ENCODE measurements around the gene CATSPERE. TPM values are rescaled to one million over a fixed set of nuclear protein-coding genes. Genes with fewer than 3 reads are reported as not detected.

CATSPERE gene
- total and polyA plus RNA-seq, 9 of the 15 experiments (the other 6 are each of a cell fraction or from before 2014, with no cell fraction given), result 0.06 to 0.16 (median 0.09) TPM; not detected in 3

- TF ChIP-seq RERE (CRISPR knock-in tag; IDR thresholded peaks at IDR 0.05; ENCODE audit: borderline replicate concordance) (no peak), EZH2 (IDR thresholded peaks at IDR 0.05; ENCODE audit: borderline replicate concordance, low read depth, low read length) (no peak), FOXJ2 (tag; IDR thresholded peaks at IDR 0.05) (peak; percentile 43; the same call in 1 of the 2 replicates), ZNF124 (CRISPR knock-in tag; IDR thresholded peaks at IDR 0.05) (no peak), MBD2 (IDR thresholded peaks at IDR 0.05; ENCODE audit: borderline replicate concordance, low read depth) (peak; percentile 80), ZBTB8A (IDR thresholded peaks at IDR 0.05; ENCODE audit: partially characterized antibody) (no peak), BCOR (IDR thresholded peaks at IDR 0.05) (no peak), ZEB2 (IDR thresholded peaks at IDR 0.05) (no peak), ETV6 (IDR thresholded peaks at IDR 0.05; ENCODE audit: borderline replicate concordance in 1 of 2, low read depth in 2 of 2, low read length in 1 of 2) (no peak; a peak in 1 of 4 replicates), ETV6 (CRISPR knock-in tag; IDR thresholded peaks at IDR 0.05; ENCODE audit: borderline replicate concordance) (no peak), ILF3 (IDR thresholded peaks at IDR 0.05; ENCODE audit: borderline replicate concordance) (no peak), KLF10 (CRISPR knock-in tag; IDR thresholded peaks at IDR 0.05) (no peak), CBX5 (IDR thresholded peaks at IDR 0.05; ENCODE audit: borderline replicate concordance, low read depth) (no peak), ZFP1 (CRISPR knock-in tag; IDR thresholded peaks at IDR 0.05) (no peak), FOXK2 (conservative IDR thresholded peaks at IDR 0.05 in 1 of 2, IDR thresholded peaks at IDR 0.05 in 1 of 2; ENCODE audit: low read depth in 2 of 2) (peak; percentile 72), BDP1 (IDR thresholded peaks at IDR 0.05; ENCODE audit: insufficient read depth, insufficient read length) (no peak), OTX1 (CRISPR knock-in tag; IDR thresholded peaks at IDR 0.05) (peak; percentile 89), ZNF146 (CRISPR knock-in tag; IDR thresholded peaks at IDR 0.05; ENCODE audit: unreplicated experiment) (no peak), RAD51 (IDR thresholded peaks at IDR 0.05; ENCODE audit: borderline replicate concordance, low read depth) (no peak), DMBX1 (CRISPR knock-in tag; IDR thresholded peaks at IDR 0.05; ENCODE audit: borderline replicate concordance) (0 out of 2 replicates have a peak, but pooled peaks have one; percentile 24), ZNF764 (CRISPR knock-in tag; IDR thresholded peaks at IDR 0.05; ENCODE audit: low read depth) (no peak), TAL1 (IDR thresholded peaks at IDR 0.05) (no peak)
- TF ChIP-seq, protein P1, sequence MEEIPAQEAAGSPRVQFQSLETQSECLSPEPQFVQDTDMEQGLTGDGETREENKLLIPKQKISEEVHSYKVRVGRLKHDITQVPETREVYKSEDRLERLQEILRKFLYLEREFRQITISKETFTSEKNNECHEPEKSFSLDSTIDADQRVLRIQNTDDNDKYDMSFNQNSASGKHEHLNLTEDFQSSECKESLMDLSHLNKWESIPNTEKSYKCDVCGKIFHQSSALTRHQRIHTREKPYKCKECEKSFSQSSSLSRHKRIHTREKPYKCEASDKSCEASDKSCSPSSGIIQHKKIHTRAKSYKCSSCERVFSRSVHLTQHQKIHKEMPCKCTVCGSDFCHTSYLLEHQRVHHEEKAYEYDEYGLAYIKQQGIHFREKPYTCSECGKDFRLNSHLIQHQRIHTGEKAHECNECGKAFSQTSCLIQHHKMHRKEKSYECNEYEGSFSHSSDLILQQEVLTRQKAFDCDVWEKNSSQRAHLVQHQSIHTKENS (CRISPR knock-in tag; IDR thresholded peaks at IDR 0.05), result no peak
Observed at GRCh38 chr1:244451951-244452795, 8.9 kb upstream of the CATSPERE start (continued).
